T-helper 1 cell (primary cell): ENCODE results near the gene LIG4.
"Not testable (repeated sequence)": the region's sequence is repeated elsewhere in the genome, so short reads cannot be mapped to it uniquely, and the experiment has no call there.

ENCODE experiments used
- DNase-seq, 5 donors: peaks; one replicate each; pipeline ENCODE4 v3.0.0-alpha.2; 2012 to 2020
- total RNA-seq, 4 donors: gene quantifications; one replicate each; lab custom pipeline; 2026; lab: John Stamatoyannopoulos, UW

LIG4 gene
- total RNA-seq = 4.6 to 13.1 (median 6.7) reads per million in 4 donors

DNA sequence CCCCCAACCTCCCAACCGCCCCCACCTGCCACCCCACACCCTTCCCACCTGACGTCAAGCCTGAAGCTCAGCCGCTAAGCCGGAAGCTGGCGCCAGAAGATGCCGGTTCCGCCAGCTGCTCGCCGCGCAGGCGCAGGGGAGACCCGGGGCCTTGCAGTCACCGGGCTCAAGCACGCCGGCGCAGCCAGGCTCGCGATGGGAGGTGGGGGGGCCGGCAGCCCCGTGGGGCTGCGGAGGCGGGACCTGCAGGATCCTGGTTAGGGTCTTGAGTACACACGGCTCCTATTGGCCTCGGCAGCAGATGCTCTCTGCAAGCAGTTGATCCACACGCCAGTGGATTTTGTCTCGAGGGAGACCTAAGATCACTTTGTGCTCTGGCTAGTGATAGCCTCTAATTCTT, at the start of gene LIG4:
LIG4 (minus strand) TSS at position 101 of the 400 bp plus-strand sequence. CDS start 4,268 bp downstream, outside the sequence.
- peak; percentile 90 to 94 (median 90) for DNase-seq

DNA sequence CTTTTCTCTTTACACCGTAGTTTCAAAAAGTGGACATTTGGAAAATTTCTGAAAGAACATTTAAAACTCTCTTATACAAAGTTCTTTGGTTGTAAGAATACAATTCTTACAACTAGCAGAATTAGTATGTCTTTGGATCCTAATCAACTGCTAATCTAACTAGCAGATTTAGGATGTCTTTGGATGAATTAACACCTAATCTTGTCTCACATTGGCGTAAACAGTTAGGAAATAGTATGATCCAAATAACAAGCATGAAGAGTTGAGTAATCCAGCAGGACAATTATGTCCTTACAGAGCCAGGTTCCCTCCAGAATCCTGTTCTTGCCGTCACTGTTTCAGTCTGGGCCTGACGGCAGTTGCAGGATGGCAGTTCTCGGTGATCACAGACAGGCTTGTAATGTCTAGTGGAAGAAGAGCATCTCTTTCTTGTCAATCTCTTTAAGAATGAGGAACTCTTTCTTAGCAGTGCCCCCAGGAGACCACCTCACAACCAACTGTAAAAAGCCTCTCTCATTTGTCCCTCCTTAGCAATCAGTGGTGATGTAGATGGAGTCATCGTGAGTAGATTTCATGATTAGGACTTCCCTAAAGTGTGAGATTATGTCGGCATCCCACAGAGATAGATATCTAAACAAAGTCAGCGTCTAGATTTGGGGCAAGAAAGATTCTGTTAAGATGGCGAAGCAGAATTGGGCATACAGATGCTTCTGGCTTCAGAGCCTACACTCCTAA, 48.5 kb upstream of the LIG4 start:
- DNase-seq = no peak

DNA sequence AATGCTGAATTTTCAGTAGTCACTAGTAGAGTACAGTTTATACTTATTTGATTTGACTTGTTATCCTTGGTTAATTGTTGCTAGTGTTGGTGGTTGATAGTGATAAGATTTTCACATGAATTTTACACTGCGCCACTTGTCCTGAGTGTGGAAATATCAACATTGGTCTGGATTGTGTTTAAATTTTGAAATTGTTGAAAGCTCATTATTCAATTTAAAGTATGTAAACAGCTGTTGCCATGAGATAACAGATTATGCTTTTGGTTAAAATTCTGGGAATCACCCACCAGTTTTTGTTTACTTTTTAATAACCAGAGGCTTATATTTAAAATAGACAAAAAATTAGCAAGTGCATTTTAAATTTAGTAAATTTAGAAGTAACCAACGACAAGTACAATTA, 41.9 kb upstream of the LIG4 start:
- DNase-seq = no peak

DNA sequence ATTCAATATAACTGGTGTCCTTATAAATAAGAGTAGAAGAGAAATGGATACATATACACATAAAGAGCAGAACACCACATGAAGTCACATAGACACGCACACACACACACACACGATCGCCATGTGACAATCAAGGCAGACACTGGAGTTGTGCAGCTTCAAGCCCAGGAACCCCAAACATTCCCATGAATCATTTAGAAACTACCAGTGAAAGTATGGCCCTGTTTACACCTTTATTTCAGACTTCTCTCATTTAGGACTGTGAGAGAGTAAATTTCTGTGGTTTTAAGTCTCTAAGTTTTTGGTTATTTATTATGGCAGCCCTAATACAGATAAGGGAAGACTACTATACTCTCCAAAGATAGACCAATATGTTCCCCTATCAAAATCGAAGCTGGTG, 33.8 kb upstream of the LIG4 start:
- no peak for DNase-seq

DNA sequence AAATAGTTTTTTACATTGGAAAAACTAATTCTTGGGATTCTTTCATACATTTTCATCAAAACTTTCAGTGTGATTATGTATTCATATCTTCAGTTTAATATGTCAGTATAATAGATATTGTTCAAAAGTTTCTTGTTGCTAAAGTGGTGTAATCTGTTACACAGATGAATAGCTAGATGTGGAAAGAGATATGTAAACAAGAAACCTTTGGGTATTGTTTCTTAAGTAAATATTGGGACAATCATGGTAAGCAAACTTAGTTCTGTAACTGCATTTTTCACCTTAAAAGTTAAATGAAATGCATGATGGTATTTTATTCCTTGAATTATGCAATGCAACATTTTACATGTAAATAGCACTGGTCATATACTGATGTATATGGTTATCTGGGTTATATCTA, 15.0 kb upstream of the LIG4 start:
- no peak for DNase-seq

DNA sequence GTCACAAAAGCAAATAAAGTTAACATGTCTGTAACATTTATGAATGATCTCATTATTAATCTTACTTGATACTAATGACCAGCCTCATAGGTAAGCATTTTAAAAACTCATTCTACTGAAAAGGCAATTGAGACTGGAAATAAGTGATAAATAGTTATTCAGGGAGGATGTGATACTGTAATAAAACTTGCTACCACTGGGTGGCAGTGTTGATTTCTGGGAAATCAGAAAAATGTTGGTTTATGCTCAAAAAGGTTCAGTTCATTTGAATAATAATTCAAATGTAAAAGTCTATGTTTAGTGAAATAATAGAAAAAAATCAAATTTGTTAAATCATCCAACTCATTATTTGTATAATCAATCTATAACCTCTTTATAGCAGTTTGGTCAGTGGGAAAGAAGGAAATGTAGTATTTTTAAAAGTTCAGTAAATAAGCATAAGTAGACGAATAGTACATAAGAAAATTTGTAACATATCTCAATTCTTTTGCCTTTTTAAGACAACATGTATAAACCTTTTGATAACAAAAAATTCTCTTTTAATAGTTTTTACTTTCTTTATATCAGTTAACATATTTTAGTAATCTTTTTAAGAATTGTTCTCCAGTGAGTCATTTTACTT, 12.4 kb upstream of the LIG4 start:
- peak in 2 of 5 donors; percentile 30 to 32 for DNase-seq

DNA sequence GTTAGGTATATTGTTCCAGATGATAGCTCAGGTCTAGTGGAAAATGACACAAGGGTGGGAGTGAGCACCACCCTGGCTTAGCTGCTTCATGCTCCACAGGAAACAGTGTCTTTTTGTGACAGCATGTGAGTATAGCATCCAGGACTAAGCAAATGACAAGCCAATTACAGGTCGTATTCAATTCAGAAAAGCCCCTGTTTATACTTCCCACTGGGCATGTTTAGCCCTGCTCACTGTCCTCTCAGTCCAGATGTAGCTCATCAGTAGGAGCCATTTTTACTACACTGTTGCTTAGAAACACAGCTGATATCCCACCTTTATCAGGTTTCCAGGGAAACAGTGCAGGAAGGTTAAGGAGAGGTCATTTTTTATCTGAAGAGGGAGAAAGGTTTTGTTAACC, 10.8 kb upstream of the LIG4 start:
- no peak for DNase-seq

DNA sequence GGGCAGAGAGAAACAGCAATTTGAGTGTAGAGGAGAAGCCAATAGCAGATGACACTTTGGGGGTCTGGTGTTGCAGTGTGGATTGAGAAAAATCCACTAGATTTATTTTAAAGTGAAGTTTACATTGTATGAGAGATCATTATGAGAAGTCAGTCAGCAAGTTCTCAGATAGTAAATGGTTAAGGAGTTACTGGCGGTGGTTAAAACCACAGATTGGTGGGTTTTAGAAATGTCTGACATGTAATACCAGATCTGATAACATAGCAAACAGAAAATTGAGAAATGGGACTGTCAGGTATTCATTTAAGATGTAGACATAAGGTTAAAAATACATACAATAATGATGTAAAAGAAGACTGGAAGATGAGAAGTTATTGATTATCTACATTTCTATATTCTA, 10.1 kb upstream of the LIG4 start:
- no peak for DNase-seq

DNA sequence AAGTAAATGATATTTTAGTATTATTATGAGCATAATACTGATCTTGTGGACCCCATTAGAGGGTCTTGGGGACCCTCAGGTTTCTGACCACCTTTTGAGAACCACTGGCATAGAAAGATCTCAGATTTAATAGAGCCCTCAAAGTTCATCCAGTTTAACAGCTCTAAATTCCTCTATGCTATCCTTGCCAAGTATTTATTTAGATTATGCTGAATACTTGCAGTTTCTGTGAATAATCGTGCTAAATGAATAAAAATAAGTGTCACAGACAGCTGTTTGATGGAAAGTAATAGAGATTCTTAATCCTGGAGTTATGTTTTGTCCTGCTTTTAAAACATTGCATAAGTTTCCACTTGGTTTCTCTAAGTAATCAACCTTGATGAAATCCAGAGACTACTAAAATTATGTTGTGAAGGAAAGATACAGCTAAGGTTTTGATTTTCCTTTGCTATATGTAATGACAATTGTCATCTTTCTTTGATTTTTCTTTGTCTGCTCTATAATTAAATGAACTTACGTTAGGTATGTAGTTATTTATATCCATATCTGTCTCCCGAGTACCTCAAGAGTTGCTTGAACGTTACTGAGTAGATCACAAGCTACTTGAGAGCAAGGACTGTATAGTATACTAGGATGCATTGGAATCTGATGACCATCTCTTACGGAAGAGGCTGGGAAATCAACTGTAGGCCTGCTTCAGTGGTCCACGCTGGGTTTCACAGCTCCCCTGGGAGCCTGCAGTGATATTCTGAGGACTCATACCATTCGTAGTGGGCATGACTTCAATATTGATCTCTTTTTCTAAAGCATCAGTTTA, 8.6 kb upstream of the LIG4 start:
- no peak for DNase-seq

DNA sequence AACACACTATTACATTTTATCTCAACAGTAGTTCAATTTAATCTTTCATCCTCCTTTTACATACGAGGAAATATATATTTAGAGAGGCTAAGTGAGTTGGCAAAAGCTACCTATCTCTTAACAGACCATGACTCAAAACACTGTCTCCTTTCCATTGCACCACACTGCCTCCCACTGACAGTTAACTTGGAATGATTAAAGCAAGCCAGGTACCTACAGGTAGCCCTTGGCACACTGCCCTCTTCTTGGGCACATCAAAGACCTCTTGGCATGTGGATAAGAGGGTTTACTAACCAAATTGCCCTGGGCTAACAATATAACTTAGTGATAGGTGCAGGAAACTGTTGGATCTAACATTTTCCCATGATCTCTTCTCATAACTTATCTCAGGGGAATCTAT, 4.7 kb upstream of the LIG4 start:
- peak in 1 of 5 donors; percentile 6 for DNase-seq

DNA sequence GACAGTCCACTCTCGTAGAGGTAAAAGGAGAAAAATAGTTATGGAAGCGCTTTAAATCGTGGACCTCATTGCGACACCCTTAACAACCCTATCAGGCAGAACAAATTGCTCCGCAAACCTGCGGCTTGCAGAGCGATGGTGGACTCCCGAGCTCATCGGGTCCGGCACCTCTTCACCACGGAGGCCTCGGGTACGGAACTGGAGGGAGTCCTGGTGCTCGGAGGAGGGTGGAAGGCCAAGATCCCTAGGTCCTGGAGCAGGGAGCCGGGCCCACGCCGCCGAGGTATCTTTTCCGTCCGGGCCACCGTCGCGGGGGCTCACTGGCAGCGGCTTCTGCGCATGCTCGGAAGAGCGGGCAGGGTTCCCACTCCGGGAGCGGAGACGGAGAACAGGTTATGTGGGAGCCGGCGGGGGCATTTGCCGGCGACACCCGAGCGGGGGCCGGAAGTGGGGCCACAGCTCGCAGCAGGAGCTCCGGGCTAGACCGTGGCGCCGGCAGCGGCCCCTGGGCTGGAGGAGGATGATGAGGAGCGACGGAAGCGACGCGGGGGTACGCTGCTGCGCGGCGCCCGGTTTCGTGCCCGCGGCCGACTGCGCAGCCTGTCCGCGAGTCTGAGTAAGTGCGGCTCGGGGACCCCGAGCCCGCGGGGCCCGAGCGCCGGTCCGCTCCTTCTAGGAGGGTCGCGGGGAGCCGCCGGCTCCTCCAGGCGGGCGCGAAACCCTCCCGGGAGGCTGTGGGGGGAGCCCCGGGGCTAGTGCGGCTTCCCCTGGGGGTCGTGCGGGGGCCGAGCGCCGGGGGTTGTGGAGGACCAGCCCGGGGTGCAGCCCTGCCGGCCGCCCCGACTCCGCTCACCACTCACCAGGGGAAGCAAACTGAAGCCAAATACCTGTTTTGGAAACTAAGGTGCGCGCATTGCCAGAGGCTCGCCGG, 3.0 kb upstream of the LIG4 start, which contains the start of gene ABHD13:
ABHD13 (plus strand) TSS at position 349 of the 931 bp plus-strand sequence. CDS start 10,827 bp downstream, outside the sequence.
- peak; percentile 81 to 93 (median 84) for DNase-seq

DNA sequence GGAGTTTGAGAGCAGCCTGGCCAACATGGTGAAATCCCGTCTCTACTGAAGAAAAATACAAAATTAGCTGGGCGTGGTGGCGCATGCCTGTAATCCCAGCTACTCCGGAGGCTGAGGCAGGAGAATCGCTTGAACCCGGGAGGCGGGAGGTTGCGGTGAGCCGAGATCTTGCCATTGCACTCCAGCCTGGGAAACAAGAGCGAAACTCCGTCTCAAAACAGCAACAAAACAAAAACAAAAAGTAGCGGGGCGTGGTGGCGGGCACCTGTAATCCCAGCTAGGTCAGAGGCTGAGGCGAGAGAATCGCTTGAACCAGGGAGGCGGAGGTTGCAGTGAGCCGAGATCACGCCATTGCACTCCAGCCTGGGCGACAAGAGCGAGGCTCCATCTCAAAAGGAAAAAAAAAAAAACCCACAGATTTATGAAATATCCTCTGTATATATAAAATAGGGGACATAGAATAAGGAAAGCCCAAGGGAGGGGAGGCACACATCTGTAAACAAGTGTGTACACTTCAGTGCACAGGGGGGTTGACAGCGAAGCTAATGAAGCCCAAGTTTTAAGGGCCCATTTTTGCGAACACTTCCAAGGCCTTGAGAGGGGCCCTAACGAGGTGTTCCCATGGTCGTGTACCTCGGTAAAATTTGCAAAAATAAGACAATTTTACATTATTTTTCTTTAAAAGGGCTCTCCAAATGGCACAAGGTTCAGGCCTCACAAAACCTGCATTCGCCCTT, 2.1 kb upstream of the LIG4 start:
- DNase-seq = not testable (repeated sequence)

DNA sequence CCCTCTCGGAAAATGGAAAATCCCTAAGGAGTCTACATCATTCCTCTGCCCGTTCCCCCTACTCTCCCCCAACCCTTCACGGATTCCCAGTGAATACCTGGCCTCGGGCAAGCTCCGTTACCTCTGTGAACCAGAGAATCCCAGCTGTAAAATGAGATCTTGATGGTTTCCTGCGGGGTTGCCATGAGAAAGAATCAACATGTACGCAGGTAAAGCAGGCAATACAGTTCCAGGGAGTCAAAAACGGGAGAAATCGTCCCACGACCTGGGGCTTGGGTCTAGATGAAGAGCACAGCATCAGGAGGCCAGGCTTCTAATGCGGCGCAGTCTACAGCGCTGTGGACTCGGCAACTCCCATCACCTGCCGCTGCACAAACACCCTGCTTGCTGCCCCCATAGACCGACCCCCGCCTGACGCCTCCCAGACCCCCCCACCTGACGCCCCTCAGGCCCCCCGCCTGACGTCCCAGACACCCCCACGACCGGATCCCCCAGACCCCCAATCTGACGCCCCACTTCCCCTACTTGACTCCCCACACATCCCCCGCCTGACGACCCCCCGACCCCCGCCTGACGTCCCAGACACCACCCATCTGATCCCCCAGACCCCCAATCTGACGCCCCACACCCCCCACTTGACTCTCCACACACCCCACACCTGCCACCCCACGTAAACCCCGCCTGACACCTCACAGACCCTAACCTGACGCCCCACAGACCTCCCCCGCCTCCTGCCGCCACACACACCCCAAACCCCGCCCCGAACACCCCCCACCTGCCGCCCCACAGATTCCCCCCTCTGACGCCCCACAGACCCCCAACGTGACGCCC, 680 bp downstream of the LIG4 start:
- no peak for DNase-seq

DNA sequence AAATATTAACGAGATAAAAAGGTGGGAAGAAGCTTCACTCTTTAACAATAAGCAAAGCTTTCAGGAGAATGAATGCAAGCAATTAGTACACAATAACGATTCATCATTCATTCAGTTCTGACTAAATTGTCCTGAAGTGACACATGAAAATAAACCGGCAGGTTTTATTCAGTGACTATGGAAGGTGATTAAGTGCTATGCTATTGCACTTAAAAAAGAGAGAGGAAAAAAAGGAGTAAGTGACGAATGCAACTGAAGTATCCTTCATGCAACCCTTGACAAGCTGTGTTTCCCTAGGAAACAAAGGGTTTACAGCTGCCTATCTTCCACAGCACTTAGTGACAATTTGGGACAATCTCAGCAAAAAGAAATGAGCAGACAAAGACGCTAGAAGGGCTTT, 1.4 kb downstream of the LIG4 start:
- no peak for DNase-seq

DNA sequence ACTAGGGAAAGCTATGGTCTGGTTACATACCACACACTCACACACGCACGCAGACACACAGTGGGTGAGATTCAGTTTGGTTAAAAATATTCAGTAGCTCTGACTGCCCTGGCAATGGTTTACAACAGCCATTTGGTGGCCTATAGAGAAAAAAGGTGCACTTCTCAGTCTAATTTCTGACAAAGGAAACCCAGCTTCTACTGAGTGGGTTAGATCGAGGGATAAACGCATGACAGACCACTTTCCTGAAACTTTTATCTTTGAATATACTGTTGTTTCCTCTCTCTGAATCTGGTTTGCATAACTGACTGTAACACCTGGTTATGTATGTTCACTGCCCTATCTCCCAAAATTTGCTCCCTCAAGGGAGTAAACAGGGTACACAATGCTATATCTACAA, 2.5 kb downstream of the LIG4 start:
- DNase-seq = no peak

DNA sequence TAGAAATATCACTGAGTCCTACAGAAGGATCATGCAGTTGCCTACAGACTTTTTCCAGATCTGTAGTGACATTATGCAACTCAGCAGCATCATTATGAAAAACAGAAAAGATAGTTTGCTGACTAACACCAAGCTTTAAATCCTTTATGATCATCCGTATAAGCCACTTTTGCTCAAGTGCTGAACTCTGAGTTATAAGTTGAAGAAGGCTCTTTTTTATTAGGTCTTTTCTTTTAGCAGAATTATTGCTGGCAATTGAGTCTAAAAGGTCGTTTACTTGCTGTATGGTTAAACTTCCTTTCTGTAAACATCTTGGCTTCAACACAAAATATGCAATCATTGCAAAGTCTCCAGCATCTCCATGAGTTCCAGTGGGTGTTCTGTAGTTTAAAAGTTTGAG, 4.8 kb downstream of the LIG4 start:
- DNase-seq = no peak

DNA sequence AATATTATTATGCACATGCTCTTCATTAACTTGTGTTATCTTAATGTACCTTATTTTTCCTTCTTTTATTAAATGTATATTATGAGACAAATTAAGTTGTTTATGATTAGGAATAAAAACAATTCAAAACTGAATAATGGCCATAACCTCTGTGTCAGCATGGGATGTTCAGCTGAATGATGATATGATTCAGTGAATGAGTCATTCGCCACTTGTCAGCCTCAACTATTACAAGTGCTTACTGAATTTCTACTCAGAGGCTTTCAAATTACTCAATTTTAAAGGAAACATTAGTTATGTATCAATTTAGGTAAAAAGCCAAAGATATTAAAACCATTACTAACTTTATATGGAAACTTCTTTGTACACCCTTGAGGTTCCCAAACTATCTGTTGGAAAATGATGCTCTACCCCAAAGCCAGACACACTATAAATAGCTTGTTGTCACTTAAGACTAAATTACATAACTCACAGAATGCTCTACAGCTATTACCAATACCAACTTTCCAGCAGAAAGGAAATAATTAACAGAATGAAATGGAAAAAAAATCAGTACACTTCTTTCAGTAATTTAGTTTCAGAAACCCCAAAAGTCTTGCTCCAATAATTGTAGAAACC, 14.4 kb downstream of the LIG4 start:
- peak in 1 of 5 donors; percentile 5 for DNase-seq

DNA sequence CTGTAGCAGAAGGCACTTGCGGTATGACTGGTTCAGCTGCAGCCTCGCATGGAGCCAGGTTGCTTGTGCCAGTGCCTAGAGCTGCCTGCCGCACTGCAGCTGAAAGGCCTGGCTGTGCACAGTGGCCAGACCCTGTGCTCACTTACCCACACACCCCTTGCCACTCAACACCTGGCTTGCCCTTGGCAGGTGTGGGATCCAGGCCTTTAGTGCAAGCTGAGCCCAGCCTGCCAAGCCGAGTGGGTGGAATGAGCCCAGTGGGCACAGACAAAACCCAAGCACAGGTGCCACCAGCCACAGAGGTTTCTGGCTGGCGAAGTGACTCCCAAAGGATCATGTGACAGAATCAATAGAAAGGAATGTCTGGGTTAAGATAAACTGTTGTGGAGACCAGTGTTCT, 19.5 kb downstream of the LIG4 start:
- no peak for DNase-seq

DNA sequence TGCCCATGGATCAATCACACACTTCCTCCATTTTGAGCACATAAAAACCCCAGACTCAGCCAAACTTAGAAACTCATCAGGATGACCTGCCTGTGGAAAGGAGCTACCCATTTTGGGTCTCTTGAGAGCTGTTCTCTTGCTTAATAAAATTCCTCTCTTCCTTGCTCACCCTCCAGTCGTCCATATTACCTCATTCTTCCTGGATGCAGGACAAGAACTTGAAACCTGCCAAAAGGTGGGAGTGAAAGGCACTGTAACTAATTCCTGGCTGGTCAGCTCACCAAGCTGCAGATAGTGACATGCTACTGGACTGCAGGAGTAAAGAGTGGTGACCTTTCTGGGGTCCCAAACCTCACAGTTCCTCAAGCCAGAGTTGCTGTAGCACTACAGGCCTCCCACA, 20.2 kb downstream of the LIG4 start:
- DNase-seq = no peak

DNA sequence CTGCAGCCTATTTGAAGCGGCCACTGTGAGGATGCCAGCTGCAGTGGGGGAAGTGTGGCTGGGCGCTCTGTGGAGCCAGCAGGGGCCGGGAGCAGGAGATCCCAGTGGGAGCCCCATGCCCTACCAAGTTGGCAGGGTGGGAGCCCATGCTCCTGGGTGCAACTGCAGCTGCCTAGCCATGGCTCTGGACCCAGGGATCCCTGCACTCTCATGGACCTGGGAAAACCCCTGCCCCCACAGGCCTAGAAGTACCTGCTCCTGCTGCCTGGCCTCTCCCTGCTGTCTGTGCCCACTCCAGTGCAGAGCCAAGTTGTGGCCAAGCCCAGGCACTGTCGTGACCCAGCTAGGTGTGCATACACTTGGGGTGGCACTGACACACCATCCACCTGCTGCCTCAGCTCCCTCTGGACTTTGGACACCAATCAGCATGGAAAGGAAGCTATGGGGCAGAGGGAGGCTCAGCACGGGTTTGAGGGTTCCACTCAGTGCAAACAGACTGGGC, 20.9 kb downstream of the LIG4 start:
- DNase-seq = no peak
